Gastrocnemius medialis (tissue), 4 donors: ENCODE data around the gene GGPS1.

ENCODE experiments used
- CTCF ChIP-seq, 5 experiments: fragments of 450-650 bp in 3 of 5; fragments of 200-600 bp in 2 of 5; sonication (generic) in 2 of 5; IDR thresholded peaks in 4 of 5; conservative IDR thresholded peaks in 1 of 5; 1 replicate in 4 of 5; 2 replicates in 1 of 5; pipeline ENCODE4 v1.5.1; 2016 to 2019; ENCODE audit warnings: antibody characterized with exemption in 5 of 5, mild to moderate bottlenecking in 3 of 5, moderate library complexity in 3 of 5
- POLR2A ChIP-seq, 2 donors: fragments of 450-650 bp; IDR thresholded peaks; one replicate each; pipeline ENCODE4 v1.6.1; 2017; ENCODE audit warnings: antibody characterized with exemption in 2 of 2, mild to moderate bottlenecking in 2 of 2, moderate library complexity in 2 of 2

GRCh38 chr1:235369802-235370201, 41.4 kb downstream of the GGPS1 start:
- TF ChIP-seq CTCF (IDR thresholded peaks at IDR 0.05 in 4 of 5, conservative IDR thresholded peaks at IDR 0.05 in 1 of 5) (no peak), POLR2A (IDR thresholded peaks at IDR 0.05) (no peak)
